Fibroblast of lung (primary cell): ENCODE data around the gene PEX11B. TPM values are rescaled to one million over a fixed set of nuclear protein-coding genes. Genes with fewer than 3 reads are reported as not detected.

ENCODE experiments used
- DNase-seq, 2 donors: peaks; one replicate each; pipeline versions ENCODE4 v3.0.0 to v3.0.0-alpha.2; 2010; ENCODE audit warnings: low read depth in 2 of 2
- H2AFZ ChIP-seq: 2 replicates; pipeline ENCODE4 v1.5.1; 2012; ENCODE audit warnings: low read length, control low read depth, inconsistent platforms
- H3K27ac ChIP-seq: 2 replicates; pipeline ENCODE4 v1.5.1; 2011; ENCODE audit warnings: low read length, control low read depth; ENCODE audit not compliant: insufficient read depth
- H3K27me3 ChIP-seq: 2 replicates; pipeline ENCODE4 v1.5.1; 2011; ENCODE audit warnings: mild to moderate bottlenecking, low read length; ENCODE audit not compliant: control insufficient read depth, insufficient read depth
- H3K36me3 ChIP-seq: 2 replicates; pipeline ENCODE4 v1.5.1; 2011; ENCODE audit warnings: low read length; ENCODE audit not compliant: control insufficient read depth, insufficient read depth
- H3K4me1 ChIP-seq: 2 replicates; pipeline ENCODE4 v1.5.1; 2011; ENCODE audit warnings: low read length; ENCODE audit not compliant: control insufficient read depth, insufficient read depth; ENCODE audit errors: extremely low read depth
- H3K4me2 ChIP-seq: 2 replicates; pipeline ENCODE4 v1.5.1; 2011; ENCODE audit warnings: low read length, control low read depth; ENCODE audit not compliant: insufficient read depth; ENCODE audit errors: extremely low read depth
- H3K4me3 ChIP-seq, 4 experiments: fragments of 200-600 bp in 1 of 4; sonication (generic) in 1 of 4; replicated peaks in 1 of 4; 2 replicates each; pipeline ENCODE4 v1.5.1; 2011 to 2016; ENCODE audit warnings: low read length in 4 of 4, low read depth in 3 of 4, mild to moderate bottlenecking in 3 of 4, control low read depth in 2 of 4, inconsistent platforms in 1 of 4, mixed read lengths in 1 of 4; ENCODE audit not compliant: insufficient read depth in 1 of 4; ENCODE audit errors: control extremely low read depth in 1 of 4
- H3K79me2 ChIP-seq: 2 replicates; pipeline ENCODE4 v1.5.1; 2012; ENCODE audit warnings: mild to moderate bottlenecking, low read length, inconsistent platforms; ENCODE audit not compliant: control insufficient read depth, insufficient read depth
- H3K9ac ChIP-seq: 2 replicates; pipeline ENCODE4 v1.5.1; 2011; ENCODE audit warnings: mild to moderate bottlenecking, low read length, control low read depth; ENCODE audit not compliant: insufficient read depth
- H3K9me3 ChIP-seq: 2 replicates; pipeline ENCODE4 v1.5.1; 2012; ENCODE audit warnings: low read depth, low read length; ENCODE audit not compliant: control insufficient read depth, insufficient read depth
- H4K20me1 ChIP-seq: 2 replicates; pipeline ENCODE4 v1.5.1; 2011; ENCODE audit warnings: low read length; ENCODE audit not compliant: control insufficient read depth, insufficient read depth; ENCODE audit errors: extremely low read depth
- EZH2 ChIP-seq: IDR thresholded peaks from 2 replicates; pipeline ENCODE4 v1.5.1; 2012; ENCODE audit warnings: low read length, control low read depth, mild to moderate bottlenecking; ENCODE audit errors: missing control alignments
- polyA plus RNA-seq, 2 donors: library from polyadenylated mRNA; depleted of rRNA in 1 of 2; stranded (reverse) in 1 of 2; unstranded in 1 of 2; fragments of >200 nt; gene quantifications; 2 replicates each; pipeline ENCODE4 v1.2.1, GENCODE V29; 2011 to 2012; ENCODE audit warnings: missing spikeins in 1 of 2
- total RNA-seq: library from RNA; depleted of rRNA; stranded (reverse); fragments of >200 nt; gene quantifications from 2 replicates; pipeline ENCODE4 v1.2.1, GENCODE V29; 2014
- TF ChIP-seq, protein P1 (sequence below), 2 donors: IDR thresholded peaks in 1 of 2; conservative IDR thresholded peaks in 1 of 2; 1 replicate in 1 of 2; 2 replicates in 1 of 2; pipeline ENCODE4 v1.5.1; 2011 to 2012; ENCODE audit warnings: low read length in 2 of 2, control low read depth in 1 of 2, inconsistent platforms in 1 of 2, low read depth in 1 of 2, mild to moderate bottlenecking in 1 of 2

PEX11B gene
- total and polyA plus RNA-seq, 2 donors (not counting 1 experiment from before 2014, with no cell fraction given): 28.2 to 34.3 TPM

DNA sequence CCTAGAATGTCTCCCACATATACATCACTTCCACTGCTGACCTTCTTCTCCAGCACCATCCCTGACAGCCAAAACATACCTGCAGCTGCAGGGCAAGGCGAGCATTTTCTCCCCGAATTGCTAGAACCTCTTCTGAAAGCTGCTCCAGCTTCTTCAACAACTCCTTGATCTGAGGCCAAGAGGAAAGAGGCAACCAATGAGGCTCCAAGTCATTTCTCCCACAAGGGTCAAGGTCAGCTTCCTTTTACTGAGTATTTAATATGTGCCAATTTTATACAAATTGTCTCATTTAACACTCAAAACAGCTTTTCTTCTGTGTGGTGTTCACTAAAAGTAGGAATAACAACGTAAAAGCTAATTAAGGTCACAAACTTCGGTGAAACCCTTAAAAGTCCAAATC, 50.3 kb downstream of the PEX11B start:
- TF ChIP-seq EZH2: no peak
- TF ChIP-seq, protein P1, sequence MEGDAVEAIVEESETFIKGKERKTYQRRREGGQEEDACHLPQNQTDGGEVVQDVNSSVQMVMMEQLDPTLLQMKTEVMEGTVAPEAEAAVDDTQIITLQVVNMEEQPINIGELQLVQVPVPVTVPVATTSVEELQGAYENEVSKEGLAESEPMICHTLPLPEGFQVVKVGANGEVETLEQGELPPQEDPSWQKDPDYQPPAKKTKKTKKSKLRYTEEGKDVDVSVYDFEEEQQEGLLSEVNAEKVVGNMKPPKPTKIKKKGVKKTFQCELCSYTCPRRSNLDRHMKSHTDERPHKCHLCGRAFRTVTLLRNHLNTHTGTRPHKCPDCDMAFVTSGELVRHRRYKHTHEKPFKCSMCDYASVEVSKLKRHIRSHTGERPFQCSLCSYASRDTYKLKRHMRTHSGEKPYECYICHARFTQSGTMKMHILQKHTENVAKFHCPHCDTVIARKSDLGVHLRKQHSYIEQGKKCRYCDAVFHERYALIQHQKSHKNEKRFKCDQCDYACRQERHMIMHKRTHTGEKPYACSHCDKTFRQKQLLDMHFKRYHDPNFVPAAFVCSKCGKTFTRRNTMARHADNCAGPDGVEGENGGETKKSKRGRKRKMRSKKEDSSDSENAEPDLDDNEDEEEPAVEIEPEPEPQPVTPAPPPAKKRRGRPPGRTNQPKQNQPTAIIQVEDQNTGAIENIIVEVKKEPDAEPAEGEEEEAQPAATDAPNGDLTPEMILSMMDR (conservative IDR thresholded peaks at IDR 0.05 in 1 of 2, IDR thresholded peaks at IDR 0.05 in 1 of 2; ENCODE audit: low read depth in 1 of 2, low read length in 2 of 2): no peak
- no peak overlapping the region for H3K27ac ChIP-seq

GRCh38 chr1:145863282-145864018, 55.1 kb downstream of the PEX11B start:
- DNase-seq: peak in 1 of 2 donors; percentile 23
- H3K4me2 ChIP-seq: no peak overlapping the region
- H3K36me3 ChIP-seq: no peaks in the 10 kb centered on the region
- H4K20me1 ChIP-seq: no peaks in the 10 kb centered on the region
- H2AFZ ChIP-seq: no peak overlapping the region
- H3K9me3 ChIP-seq: no peaks in the 10 kb centered on the region
- H3K4me3 ChIP-seq: no peak overlapping the region
- no peak overlapping the region for H3K9ac ChIP-seq
- peaks cover 4% of the 10 kb centered on the region for H3K4me1 ChIP-seq
- no peaks in the 10 kb centered on the region for H3K27me3 ChIP-seq
- no peak for TF ChIP-seq EZH2
- peaks cover under 1% of the 10 kb centered on the region for H3K79me2 ChIP-seq
- no peak overlapping the region for H3K27ac ChIP-seq

More for the DNA sequence above, 50.3 kb downstream of the PEX11B start:
- Histone ChIP-seq H3K4me3 (no peak overlapping the region), H3K4me2 (no peak overlapping the region), H3K9ac (no peak overlapping the region), H3K4me1 (peaks cover 2% of the 10 kb centered on the region), H3K9me3 (no peaks in the 10 kb centered on the region), H3K36me3 (no peaks in the 10 kb centered on the region), H3K79me2 (no peaks in the 10 kb centered on the region), H3K27me3 (no peaks in the 10 kb centered on the region), H2AFZ (no peak overlapping the region), H4K20me1 (no peaks in the 10 kb centered on the region)
- DNase-seq: no peak

Other genes with a start within 250 kb of the PEX11B start
- 0.26 and 1.5 TPM in 2 replicates for gene PDZK1, start 211.3 kb downstream of the PEX11B start, total RNA-seq
- 0.91 and 2.3 TPM in 2 replicates for gene PDZK1, start 211.3 kb downstream of the PEX11B start, polyA plus RNA-seq
- gene CD160, start 199.2 kb downstream of the PEX11B start, total RNA-seq: not detected in 2 replicates
- gene CD160, start 199.2 kb downstream of the PEX11B start, polyA plus RNA-seq: 0.05 TPM in 1 of 2 replicates, not detected in the other
- 9.2 and 19.8 TPM in 2 replicates for gene RNF115, start 94.6 kb downstream of the PEX11B start, total RNA-seq
- 16.2 and 25.5 TPM in 2 replicates for gene RNF115, start 94.6 kb downstream of the PEX11B start, polyA plus RNA-seq
- 32.1 and 38.3 TPM in 2 replicates for gene POLR3C, start 94.5 kb downstream of the PEX11B start, total RNA-seq
- 45.1 and 64.5 TPM in 2 replicates for gene POLR3C, start 94.5 kb downstream of the PEX11B start, polyA plus RNA-seq
- gene NUDT17, start 73.1 kb downstream of the PEX11B start, total RNA-seq: 2.1 and 5.1 TPM in 2 replicates
- 3.4 and 4.5 TPM in 2 replicates for gene NUDT17, start 73.1 kb downstream of the PEX11B start, polyA plus RNA-seq
- 5.1 and 8.9 TPM in 2 replicates for gene PIAS3, start 59.6 kb downstream of the PEX11B start, total RNA-seq
- gene PIAS3, start 59.6 kb downstream of the PEX11B start, polyA plus RNA-seq: 22.9 and 29.3 TPM in 2 replicates
- 2.3 and 4.5 TPM in 2 replicates for gene ANKRD35, start 32.9 kb downstream of the PEX11B start, total RNA-seq
- gene ANKRD35, start 32.9 kb downstream of the PEX11B start, polyA plus RNA-seq: 0.65 and 3.4 TPM in 2 replicates
- gene ITGA10, start 8.7 kb downstream of the PEX11B start, total RNA-seq: 0.51 and 2.8 TPM in 2 replicates
- gene ITGA10, start 8.7 kb downstream of the PEX11B start, polyA plus RNA-seq: 1.2 and 1.7 TPM in 2 replicates
- gene RBM8A, start 8.8 kb upstream of the PEX11B start, total RNA-seq: 56.6 and 61.9 TPM in 2 replicates
- 137 and 235 TPM in 2 replicates for gene RBM8A, start 8.8 kb upstream of the PEX11B start, polyA plus RNA-seq
- gene LIX1L, start 39.3 kb upstream of the PEX11B start, total RNA-seq: 10.5 and 14.2 TPM in 2 replicates
- 63.3 and 65.7 TPM in 2 replicates for gene LIX1L, start 39.3 kb upstream of the PEX11B start, polyA plus RNA-seq
- gene ANKRD34A, start 45.9 kb upstream of the PEX11B start, total RNA-seq: 0.26 and 1.2 TPM in 2 replicates
- gene ANKRD34A, start 45.9 kb upstream of the PEX11B start, polyA plus RNA-seq: 1.9 and 2.6 TPM in 2 replicates
- gene POLR3GL, start 46.0 kb upstream of the PEX11B start, total RNA-seq: 15.4 and 23.8 TPM in 2 replicates
- 22.6 and 23.3 TPM in 2 replicates for gene POLR3GL, start 46.0 kb upstream of the PEX11B start, polyA plus RNA-seq
- 361 and 773 TPM in 2 replicates for gene TXNIP, start 77.9 kb upstream of the PEX11B start, total RNA-seq
- 61.1 and 204 TPM in 2 replicates for gene TXNIP, start 77.9 kb upstream of the PEX11B start, polyA plus RNA-seq
- gene HJV, start 103.0 kb upstream of the PEX11B start, total RNA-seq: not detected in 2 replicates
- not detected in 2 replicates for gene HJV, start 103.0 kb upstream of the PEX11B start, polyA plus RNA-seq
- gene NBPF10, start 226.1 kb upstream of the PEX11B start, total RNA-seq: 5.1 and 5.4 TPM in 2 replicates
- 0.93 and 2.3 TPM in 2 replicates for gene NBPF10, start 226.1 kb upstream of the PEX11B start, polyA plus RNA-seq